Mucosa of descending colon (tissue), 3 donors: ENCODE results near the gene MPP2. TPM values are rescaled to one million over a fixed set of nuclear protein-coding genes. Genes with fewer than 3 reads are reported as not detected.
"Not testable (repeated sequence)": the region's sequence is repeated elsewhere in the genome, so short reads cannot be mapped to it uniquely, and the experiment has no call there.

ENCODE experiments used
- ATAC-seq: fragments of 200-7000 bp; cut with Tn5 transposase; one replicate; pipeline ENCODE4 v1.9.1; 2020; ENCODE audit warnings: mild to moderate bottlenecking, moderate library complexity
- DNase-seq, 3 donors: peaks; one replicate each; pipeline ENCODE4 v3.0.0-alpha.2; 2020
- H3K36me3 ChIP-seq: fragments of 200-600 bp; one replicate; pipeline ENCODE4 v1.8.0; 2021; ENCODE audit warnings: low read depth, mild to moderate bottlenecking
- H3K4me1 ChIP-seq: fragments of 200-600 bp; one replicate; pipeline ENCODE4 v1.8.0; 2021; ENCODE audit warnings: low read depth, mild to moderate bottlenecking
- H3K4me3 ChIP-seq: fragments of 200-600 bp; one replicate; pipeline ENCODE4 v1.8.0; 2021; ENCODE audit warnings: mild to moderate bottlenecking
- H3K9me3 ChIP-seq: fragments of 200-600 bp; one replicate; pipeline ENCODE4 v1.8.0; 2021; ENCODE audit warnings: mild to moderate bottlenecking
- intact Hi-C, 2 donors: fragments of 100-400 bp; cut with DNase I in 1 of 2; cut with micrococcal nuclease in 1 of 2; formaldehyde crosslinking; loops; one replicate each; pipeline versions ENCODE4 v1.11.0 to v1.11.1; 2022; cut with DNase I, micrococcal nuclease
- total RNA-seq, 3 donors: library from RNA; stranded (reverse); fragmentation: NEBNext Ultra II Directional in 2 of 3; extraction: Animal tissue kit (Norgen Biotek cat#: 25700) in 2 of 3; gene quantifications; one replicate each; pipeline versions ENCODE4 v1.2.1 to v1.2.4, GENCODE V29; 2021 to 2023
- TF ChIP-seq, protein P1 (sequence below): fragments of 200-600 bp; IDR thresholded peaks from one replicate; pipeline ENCODE4 v1.8.0; 2022; ENCODE audit warnings: antibody characterized with exemption, mild to moderate bottlenecking
- donor health status: DM: no; HTN: no; CAD: no; lungs with moderate emphysema.
- donor health status: DM: no; HTN: no; CAD: no.
- donor health status: DM: no; HTN: yes; CAD: no.

The MPP2 gene
- total RNA-seq, 3 donors from 2014 or later = 0.55 to 13.2 (median 1.1) TPM

DNA sequence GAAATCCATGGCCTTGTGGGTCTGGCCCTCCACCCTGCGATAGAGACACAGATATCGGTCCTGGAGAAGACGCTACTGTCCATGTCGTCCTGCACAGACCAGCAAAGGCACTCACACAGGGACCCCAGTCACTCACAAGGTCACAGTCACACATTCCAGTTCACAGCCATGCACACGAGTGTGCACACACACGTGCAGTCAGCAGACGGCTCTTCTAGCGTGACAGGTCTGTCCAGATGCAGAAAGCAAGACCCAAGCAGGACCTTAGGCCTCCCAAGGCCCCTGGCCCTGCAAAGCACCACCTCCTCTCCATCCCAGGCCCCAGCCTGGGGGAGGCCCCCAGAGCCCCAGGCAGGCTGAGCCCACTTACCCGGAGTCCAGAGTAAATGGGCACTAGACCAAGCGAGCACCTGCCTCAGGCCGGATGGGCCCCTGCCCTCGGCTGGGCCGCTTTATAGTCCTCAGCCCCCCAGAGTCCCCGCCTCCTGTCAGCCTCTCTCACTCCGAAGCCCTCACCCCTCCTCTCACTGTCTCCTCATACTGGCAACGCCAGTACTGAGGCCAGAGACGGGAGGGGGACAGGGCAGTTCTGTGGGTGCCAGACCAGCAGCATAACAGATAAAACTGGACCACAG, 34.8 kb upstream of the MPP2 start, which contains the start of gene PPY:
PPY (minus strand) TSS at position 426 of the 635 bp plus-strand sequence. CDS start 822 bp downstream, outside the sequence.
- ATAC-seq (no peak), DNase-seq (peak in 2 of 3 donors; percentile 19 to 29)
- Histone ChIP-seq H3K4me1 (no peaks in the 10 kb centered on the region), H3K9me3 (no peaks in the 10 kb centered on the region), H3K4me3 (no peak within 1 kb of the TSS), H3K36me3 (no peaks in the 10 kb centered on the region)
- TF ChIP-seq, protein P1, sequence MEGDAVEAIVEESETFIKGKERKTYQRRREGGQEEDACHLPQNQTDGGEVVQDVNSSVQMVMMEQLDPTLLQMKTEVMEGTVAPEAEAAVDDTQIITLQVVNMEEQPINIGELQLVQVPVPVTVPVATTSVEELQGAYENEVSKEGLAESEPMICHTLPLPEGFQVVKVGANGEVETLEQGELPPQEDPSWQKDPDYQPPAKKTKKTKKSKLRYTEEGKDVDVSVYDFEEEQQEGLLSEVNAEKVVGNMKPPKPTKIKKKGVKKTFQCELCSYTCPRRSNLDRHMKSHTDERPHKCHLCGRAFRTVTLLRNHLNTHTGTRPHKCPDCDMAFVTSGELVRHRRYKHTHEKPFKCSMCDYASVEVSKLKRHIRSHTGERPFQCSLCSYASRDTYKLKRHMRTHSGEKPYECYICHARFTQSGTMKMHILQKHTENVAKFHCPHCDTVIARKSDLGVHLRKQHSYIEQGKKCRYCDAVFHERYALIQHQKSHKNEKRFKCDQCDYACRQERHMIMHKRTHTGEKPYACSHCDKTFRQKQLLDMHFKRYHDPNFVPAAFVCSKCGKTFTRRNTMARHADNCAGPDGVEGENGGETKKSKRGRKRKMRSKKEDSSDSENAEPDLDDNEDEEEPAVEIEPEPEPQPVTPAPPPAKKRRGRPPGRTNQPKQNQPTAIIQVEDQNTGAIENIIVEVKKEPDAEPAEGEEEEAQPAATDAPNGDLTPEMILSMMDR = no peak
- intact Hi-C loops = loop anchor here in 1 of 2 donors (10.0 kb wide), 2 partner anchors 53 to 223 kb away; no protein-coding TSS in a partner anchor

DNA sequence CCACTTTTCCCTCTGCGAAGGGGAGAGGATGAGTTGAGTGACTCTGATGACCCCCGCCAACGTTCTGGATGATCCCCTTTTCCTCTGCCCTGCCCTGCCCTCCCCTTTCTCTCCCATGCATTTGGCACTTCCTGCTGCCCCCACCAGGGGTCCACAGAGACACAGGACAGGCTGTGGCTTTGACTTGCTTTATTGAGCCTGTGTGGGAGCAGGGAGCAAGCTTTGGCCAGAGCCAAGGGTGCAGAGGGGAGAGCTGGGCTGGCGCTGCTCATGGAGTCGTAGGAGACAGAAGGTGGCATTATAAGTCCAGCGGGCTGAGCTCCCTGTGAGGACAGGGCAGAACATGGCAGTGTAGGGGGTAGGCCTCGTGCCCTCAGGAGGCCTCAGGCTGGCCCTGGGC, 33.3 kb upstream of the MPP2 start:
- Histone ChIP-seq H3K36me3 (no peaks in the 10 kb centered on the region), H3K9me3 (no peaks in the 10 kb centered on the region), H3K4me3 (no peak overlapping the region), H3K4me1 (no peaks in the 10 kb centered on the region)
- ATAC-seq (no peak), DNase-seq (no peak)
- TF ChIP-seq, protein P1 = no peak
- intact Hi-C loops = loop anchor here in 1 of 2 donors (10.0 kb wide), 2 partner anchors 54 to 224 kb away; no protein-coding TSS in a partner anchor

DNA sequence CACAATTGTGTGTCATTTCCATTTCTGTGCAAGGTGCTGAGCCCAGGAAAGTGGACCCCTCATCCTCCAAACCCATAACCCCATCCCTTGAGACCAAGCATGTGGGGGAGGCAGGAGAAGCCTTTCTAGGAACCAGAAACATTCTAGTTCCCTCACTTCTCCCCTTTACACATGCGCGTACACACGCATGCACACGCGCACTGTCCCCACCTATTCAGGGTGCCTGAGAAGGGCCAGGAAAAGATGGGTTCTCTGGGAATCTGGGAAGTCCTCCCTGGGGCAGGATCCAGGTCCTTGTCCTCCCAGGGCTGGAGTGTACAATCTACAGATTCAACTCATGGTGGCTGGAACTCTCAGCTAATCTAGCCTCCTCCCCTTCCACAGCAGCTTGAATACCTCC, 32.5 kb upstream of the MPP2 start:
- no peaks in the 10 kb centered on the region for H3K36me3 ChIP-seq
- no peaks in the 10 kb centered on the region for H3K4me1 ChIP-seq
- no peaks in the 10 kb centered on the region for H3K9me3 ChIP-seq
- H3K4me3 ChIP-seq = no peak overlapping the region
- TF ChIP-seq, protein P1 = no peak
- peak in 2 of 3 donors; percentile 8 to 19 for DNase-seq
- ATAC-seq = no peak
- intact Hi-C loops = loop anchor here in 1 of 2 donors (10.0 kb wide), 2 partner anchors 55 to 225 kb away; no protein-coding TSS in a partner anchor

DNA sequence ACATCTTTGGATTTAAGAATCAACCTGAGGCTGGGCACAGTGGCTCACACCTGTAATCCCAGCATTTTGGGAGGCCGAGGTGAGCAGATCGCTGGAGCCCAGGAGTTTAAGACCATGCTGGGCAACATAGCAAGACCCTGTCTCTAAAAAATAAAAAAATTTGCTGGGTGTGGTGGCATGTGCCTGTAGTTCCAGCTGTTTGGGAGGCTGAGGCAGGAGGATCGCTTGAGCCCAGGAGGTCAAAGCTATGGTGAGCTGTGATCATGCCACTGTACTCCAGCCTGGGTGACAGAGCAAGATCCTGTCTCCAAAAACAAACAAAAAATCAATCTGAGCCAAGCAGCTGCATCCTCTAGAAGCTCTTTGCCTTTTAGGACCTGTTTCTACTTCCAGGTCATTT, 32.1 kb upstream of the MPP2 start:
- ATAC-seq, H3K9me3 ChIP-seq, H3K4me3 ChIP-seq, H3K36me3 ChIP-seq, intact Hi-C loops, H3K4me1 ChIP-seq: not testable (repeated sequence)
- peak in 1 of 3 donors; percentile 9 for DNase-seq

DNA sequence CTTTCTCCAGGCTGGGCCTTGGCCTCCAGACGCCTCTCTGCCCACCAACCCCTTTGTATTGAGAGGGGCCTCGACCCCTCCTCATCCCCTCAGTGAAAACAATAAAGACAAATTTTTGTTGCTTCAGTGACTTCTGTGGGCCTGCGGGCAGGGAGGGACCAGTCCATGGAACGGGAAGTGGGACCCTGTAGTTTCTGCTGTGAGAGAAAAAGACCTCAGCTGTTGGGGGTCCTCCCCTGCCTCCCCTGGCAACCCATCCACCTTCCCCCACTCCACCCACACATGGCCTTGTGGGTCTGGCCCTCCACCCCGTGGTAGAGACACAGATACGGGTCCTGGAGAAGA, 31.5 kb upstream of the MPP2 start:
- Histone ChIP-seq H3K4me3 (no peak overlapping the region), H3K4me1 (no peaks in the 10 kb centered on the region), H3K36me3 (no peaks in the 10 kb centered on the region), H3K9me3 (no peaks in the 10 kb centered on the region)
- ATAC-seq (no peak), DNase-seq (peak in 1 of 3 donors; percentile 18)
- TF ChIP-seq, protein P1 = no peak
- intact Hi-C loops = no loop called here

DNA sequence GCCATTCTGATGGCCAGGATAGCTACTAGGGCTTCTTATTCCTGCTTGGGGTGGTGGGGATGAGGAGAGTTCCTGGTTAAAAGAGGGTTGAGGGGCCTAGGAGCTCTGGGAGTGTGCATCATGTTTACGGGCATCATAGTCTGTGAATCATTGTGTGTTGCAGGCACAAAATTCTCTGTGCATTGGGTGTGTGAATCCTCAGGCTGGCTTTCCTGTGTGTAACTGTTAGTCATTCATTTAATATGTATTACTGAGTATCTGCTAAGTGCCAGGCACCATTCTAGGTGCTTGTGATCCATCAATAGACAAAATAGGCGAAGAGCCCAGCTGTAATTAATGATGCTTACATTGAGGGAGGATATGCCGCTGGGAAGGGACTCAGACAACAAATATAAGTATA, 29.1 kb upstream of the MPP2 start:
- Histone ChIP-seq H3K4me3 (no peak overlapping the region), H3K36me3 (no peaks in the 10 kb centered on the region), H3K4me1 (peaks cover under 1% of the 10 kb centered on the region), H3K9me3 (no peaks in the 10 kb centered on the region)
- DNase-seq (no peak), ATAC-seq (no peak)
- TF ChIP-seq, protein P1 = no peak
- intact Hi-C loops = no loop called here
